ENCODE data around the gene GEN1.
A peak's percentile ranks its signal among the peaks of the same experiment; 100 is the strongest.

DNA sequence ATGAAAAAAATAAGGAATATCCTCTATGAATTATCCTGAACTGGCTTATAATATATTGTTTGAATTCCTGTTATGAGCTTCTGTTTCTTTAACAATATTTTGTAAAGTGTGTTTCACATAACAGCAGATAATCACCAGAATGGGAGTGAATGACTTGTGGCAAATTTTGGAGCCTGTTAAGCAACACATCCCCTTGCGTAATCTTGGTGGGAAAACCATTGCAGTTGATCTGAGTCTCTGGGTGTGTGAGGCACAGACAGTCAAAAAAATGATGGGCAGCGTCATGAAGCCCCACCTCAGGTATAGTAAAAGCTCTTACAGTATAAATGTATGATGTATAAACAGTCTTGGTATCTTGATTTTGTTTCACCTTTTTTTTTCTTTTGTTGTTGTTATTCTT, 5.9 kb downstream of the GEN1 start:
- TF ChIP-seq, protein P1, sequence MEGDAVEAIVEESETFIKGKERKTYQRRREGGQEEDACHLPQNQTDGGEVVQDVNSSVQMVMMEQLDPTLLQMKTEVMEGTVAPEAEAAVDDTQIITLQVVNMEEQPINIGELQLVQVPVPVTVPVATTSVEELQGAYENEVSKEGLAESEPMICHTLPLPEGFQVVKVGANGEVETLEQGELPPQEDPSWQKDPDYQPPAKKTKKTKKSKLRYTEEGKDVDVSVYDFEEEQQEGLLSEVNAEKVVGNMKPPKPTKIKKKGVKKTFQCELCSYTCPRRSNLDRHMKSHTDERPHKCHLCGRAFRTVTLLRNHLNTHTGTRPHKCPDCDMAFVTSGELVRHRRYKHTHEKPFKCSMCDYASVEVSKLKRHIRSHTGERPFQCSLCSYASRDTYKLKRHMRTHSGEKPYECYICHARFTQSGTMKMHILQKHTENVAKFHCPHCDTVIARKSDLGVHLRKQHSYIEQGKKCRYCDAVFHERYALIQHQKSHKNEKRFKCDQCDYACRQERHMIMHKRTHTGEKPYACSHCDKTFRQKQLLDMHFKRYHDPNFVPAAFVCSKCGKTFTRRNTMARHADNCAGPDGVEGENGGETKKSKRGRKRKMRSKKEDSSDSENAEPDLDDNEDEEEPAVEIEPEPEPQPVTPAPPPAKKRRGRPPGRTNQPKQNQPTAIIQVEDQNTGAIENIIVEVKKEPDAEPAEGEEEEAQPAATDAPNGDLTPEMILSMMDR (IDR thresholded peaks at IDR 0.05; ENCODE audit: low read depth, low read length, missing input control) = no peak
- TF ChIP-seq JUND (IDR thresholded peaks at IDR 0.05) (no peak), RAD21 (IDR thresholded peaks at IDR 0.05) (peak in 1 of 2 donors; percentile 10), YY1 (IDR thresholded peaks at IDR 0.05) (peak; percentile 70), RXRA (IDR thresholded peaks at IDR 0.05) (peak in 1 of 2 donors; percentile 40), SP1 (IDR thresholded peaks at IDR 0.05) (no peak)
- TF ChIP-seq, protein P2, sequence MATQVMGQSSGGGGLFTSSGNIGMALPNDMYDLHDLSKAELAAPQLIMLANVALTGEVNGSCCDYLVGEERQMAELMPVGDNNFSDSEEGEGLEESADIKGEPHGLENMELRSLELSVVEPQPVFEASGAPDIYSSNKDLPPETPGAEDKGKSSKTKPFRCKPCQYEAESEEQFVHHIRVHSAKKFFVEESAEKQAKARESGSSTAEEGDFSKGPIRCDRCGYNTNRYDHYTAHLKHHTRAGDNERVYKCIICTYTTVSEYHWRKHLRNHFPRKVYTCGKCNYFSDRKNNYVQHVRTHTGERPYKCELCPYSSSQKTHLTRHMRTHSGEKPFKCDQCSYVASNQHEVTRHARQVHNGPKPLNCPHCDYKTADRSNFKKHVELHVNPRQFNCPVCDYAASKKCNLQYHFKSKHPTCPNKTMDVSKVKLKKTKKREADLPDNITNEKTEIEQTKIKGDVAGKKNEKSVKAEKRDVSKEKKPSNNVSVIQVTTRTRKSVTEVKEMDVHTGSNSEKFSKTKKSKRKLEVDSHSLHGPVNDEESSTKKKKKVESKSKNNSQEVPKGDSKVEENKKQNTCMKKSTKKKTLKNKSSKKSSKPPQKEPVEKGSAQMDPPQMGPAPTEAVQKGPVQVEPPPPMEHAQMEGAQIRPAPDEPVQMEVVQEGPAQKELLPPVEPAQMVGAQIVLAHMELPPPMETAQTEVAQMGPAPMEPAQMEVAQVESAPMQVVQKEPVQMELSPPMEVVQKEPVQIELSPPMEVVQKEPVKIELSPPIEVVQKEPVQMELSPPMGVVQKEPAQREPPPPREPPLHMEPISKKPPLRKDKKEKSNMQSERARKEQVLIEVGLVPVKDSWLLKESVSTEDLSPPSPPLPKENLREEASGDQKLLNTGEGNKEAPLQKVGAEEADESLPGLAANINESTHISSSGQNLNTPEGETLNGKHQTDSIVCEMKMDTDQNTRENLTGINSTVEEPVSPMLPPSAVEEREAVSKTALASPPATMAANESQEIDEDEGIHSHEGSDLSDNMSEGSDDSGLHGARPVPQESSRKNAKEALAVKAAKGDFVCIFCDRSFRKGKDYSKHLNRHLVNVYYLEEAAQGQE (IDR thresholded peaks at IDR 0.05) = peak; percentile 22
- TF ChIP-seq, protein P3, sequence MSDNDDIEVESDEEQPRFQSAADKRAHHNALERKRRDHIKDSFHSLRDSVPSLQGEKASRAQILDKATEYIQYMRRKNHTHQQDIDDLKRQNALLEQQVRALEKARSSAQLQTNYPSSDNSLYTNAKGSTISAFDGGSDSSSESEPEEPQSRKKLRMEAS (IDR thresholded peaks at IDR 0.05) = no peak
- TF ChIP-seq, protein P4, sequence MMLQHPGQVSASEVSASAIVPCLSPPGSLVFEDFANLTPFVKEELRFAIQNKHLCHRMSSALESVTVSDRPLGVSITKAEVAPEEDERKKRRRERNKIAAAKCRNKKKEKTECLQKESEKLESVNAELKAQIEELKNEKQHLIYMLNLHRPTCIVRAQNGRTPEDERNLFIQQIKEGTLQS (IDR thresholded peaks at IDR 0.05) = no peak
